Activated naive CD8-positive, alpha-beta T cell treated with anti-CD3 and anti-CD28 coated beads for 36 hours (primary cell): ENCODE results near the gene TAF1A. TPM values are rescaled to one million over a fixed set of nuclear protein-coding genes. Genes with fewer than 3 reads are reported as not detected.

ENCODE experiments used
- DNase-seq: peaks from one replicate; pipeline ENCODE4 v3.0.0; 2021
- H3K27ac Mint-ChIP-seq: one replicate; pipeline ENCODE4 v1.8.0; 2022; ENCODE audit warnings: mild to moderate bottlenecking, moderate library complexity, mixed read lengths
- H3K27me3 Mint-ChIP-seq: one replicate; pipeline ENCODE4 v1.8.0; 2022; ENCODE audit warnings: mild to moderate bottlenecking, mixed read lengths
- H3K36me3 Mint-ChIP-seq: one replicate; pipeline ENCODE4 v1.8.0; 2021; ENCODE audit warnings: mild to moderate bottlenecking, mixed read lengths
- H3K4me1 Mint-ChIP-seq: one replicate; pipeline ENCODE4 v1.8.0; 2021; ENCODE audit warnings: mixed read lengths
- H3K4me3 Mint-ChIP-seq: one replicate; pipeline ENCODE4 v1.8.0; 2022; ENCODE audit warnings: mild to moderate bottlenecking, moderate library complexity, mixed read lengths
- H3K9me3 Mint-ChIP-seq: one replicate; pipeline ENCODE4 v1.8.0; 2022; ENCODE audit warnings: mixed read lengths
- total RNA-seq, 2 experiments: library from RNA; stranded (reverse); gene quantifications; one replicate each; pipeline ENCODE4 v1.2.3, GENCODE V29; 2021

TAF1A gene
- 10 to 100 TPM; 20.3 to 23.1 TPM for total RNA-seq

DNA sequence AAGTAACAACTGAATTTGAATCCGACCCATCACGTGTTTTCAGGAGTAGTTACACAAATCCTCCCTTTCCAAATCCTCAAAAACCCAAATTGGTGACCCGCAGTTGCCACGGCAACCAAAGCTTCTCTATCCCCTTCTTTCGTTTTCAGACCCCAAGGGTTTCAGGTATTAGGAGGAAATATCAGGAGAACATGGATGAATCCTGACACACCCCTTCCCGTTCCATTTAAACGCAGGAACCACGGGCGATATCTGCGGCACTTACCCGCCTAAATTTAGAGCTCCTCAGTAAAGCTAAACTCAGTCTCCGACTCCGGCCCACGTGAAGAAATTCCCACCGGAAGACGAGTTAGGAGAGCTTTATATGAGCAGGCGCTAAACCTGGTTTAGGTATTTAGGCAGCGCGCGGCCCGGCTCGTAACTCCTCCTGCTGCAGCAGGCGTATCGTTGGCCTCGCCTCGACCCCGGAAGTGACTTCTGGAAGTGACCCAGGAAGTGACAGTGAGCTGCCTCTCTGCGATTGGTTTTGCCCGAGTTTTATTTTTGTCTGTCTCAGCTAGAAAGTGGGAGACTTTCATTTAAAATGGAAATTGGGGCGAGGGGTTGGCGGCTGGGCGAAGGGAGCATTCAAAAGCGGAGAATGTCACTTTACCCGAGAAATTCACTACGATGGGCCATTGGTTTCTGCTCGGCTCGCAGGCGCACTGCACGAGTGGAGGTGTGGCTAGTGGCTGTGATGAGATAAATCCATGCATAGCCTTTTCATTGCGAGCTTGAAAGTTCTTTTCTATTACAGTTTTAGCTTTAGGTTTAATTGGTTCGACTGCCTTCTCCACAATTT, at the start of gene TAF1A:
Gene TAF1A (minus strand): TSS at position 472 of the 841 bp plus-strand sequence.
- peak within 1 kb of the TSS; percentile 97 for H3K27ac Mint-ChIP-seq
- no peaks in the 10 kb centered on the region for H3K27me3 Mint-ChIP-seq
- H3K36me3 Mint-ChIP-seq, result peaks cover 23% of the 10 kb centered on the region
- H3K4me1 Mint-ChIP-seq, result peaks cover 40% of the 10 kb centered on the region
- peak within 1 kb of the TSS; percentile 97 for H3K4me3 Mint-ChIP-seq
- H3K9me3 Mint-ChIP-seq, result no peaks in the 10 kb centered on the region
- DNase-seq, result peak; percentile 84

DNA sequence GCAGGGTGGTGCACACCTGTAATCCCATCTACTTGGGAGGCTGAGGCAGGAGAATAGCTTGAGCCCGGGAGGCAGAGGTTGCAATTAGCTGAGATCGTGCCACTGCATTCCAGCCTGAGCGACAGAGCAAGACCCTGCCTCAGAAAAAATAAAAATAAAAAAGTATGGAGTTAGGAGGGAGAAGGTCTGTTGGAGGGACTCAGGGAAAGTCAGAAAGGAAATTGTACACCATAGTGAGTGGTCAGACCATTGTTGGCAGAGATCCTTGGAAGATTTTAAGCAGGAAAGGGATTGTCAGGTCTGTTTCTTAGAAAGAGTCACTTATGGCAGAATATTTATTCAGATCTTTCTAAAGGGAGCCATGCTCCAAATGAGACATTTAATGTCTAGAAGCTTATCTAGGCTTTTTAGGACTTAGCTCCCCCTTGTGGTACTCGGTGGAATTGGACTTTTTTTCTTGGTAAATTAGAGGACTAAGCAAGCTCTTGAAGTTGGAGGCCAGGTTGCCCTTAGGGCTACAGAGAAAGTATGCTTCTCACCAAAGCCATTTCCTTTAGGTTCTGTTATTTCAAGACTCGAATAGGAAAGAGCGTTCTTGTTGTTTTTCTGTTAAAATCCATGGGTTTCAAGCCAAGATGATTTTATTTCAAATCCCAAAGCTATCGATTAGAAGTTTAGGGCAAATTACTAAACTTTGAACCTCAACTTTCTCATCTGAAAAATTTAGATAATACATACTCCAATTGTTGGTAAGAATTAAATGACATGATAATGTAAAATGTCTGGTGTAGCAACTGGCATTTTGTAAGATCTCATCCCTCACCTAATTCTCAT, 44.7 kb upstream of the TAF1A start:
- Mint-ChIP-seq H3K36me3 (peaks cover 19% of the 10 kb centered on the region), H3K4me1 (peaks cover 9% of the 10 kb centered on the region), H3K9me3 (no peaks in the 10 kb centered on the region), H3K4me3 (no peak overlapping the region), H3K27ac (peak overlapping the region; percentile 34), H3K27me3 (no peaks in the 10 kb centered on the region)
- peak; percentile 34 for DNase-seq

DNA sequence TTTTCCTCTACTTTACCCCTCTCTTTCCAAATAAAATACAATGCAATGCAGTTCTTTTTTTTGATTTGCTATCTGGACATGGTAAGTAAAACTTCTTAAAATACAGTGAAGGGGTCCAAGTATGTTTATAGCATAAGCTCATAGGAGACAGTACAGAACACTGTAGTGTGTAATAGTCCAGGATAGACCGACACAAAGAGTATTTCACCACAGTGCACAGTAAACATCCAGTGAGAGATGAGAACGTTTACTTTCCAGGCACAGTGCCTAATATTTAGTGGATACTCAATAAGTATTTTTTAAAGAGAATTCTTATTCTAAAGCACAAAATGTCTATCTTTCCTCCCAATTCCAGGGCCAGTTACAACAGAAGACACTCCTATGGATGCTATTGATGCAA, 43.0 kb upstream of the TAF1A start:
- peaks cover 11% of the 10 kb centered on the region for H3K4me1 Mint-ChIP-seq
- no peak overlapping the region for H3K4me3 Mint-ChIP-seq
- H3K9me3 Mint-ChIP-seq, result no peaks in the 10 kb centered on the region
- DNase-seq, result no peak
- no peak overlapping the region for H3K27ac Mint-ChIP-seq
- no peaks in the 10 kb centered on the region for H3K27me3 Mint-ChIP-seq
- H3K36me3 Mint-ChIP-seq, result peaks cover 26% of the 10 kb centered on the region

DNA sequence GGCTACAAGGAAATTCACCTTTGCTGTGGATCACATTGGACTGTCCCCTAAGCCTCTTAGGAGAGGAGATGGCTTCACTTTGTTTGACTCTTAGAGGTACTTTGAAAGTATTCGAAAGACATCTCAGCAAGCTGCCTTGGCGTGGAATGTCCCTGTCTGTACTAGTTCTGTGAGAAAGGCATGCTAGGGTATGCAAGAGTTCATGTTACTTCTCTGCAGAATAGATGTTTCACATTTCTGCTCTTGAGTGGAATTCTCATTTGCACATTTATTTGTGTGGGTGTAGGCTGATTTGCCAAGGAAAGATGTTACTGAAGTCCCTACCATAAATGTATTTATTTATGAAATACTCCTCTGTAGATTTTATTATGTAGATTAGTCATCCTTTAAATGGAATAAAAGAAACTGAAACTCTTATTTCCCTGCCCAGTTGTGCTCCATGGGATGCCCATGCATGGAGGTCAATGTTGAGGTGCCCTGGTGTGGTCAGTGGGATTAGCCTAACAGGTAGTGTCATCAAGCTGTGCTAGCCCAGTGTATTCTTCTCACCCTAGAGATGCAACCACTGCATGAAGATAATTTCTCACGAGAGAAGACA, 42.0 kb upstream of the TAF1A start:
- DNase-seq, result no peak
- H3K36me3 Mint-ChIP-seq, result peaks cover 23% of the 10 kb centered on the region
- no peak overlapping the region for H3K4me3 Mint-ChIP-seq
- peaks cover 11% of the 10 kb centered on the region for H3K4me1 Mint-ChIP-seq
- no peaks in the 10 kb centered on the region for H3K9me3 Mint-ChIP-seq
- no peak overlapping the region for H3K27ac Mint-ChIP-seq
- H3K27me3 Mint-ChIP-seq, result no peaks in the 10 kb centered on the region

DNA sequence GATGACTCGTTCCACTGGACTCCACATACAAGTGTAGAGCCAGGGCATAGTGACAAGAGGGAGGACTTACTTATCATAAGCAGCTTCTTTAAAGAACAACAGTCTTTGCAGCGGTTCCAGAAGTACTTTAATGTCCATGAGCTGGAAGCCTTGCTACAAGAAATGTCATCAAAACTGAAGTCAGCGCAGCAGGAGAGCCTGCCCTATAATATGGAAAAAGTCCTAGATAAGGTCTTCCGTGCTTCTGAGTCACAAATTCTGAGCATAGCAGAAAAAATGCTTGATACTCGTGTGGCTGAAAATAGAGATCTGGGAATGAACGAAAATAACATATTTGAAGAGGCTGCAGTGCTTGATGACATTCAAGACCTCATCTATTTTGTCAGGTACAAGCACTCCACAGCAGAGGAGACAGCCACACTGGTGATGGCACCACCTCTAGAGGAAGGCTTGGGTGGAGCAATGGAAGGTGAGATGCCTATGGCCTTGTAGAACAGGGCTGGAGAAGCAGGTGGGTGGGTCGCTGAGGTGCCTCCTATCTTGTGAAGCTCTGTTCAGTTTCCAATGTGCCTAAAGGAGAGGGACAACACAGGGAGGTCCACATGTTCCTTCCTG, 40.3 kb upstream of the TAF1A start:
- H3K4me1 Mint-ChIP-seq, result peaks cover 11% of the 10 kb centered on the region
- no peak overlapping the region for H3K4me3 Mint-ChIP-seq
- H3K36me3 Mint-ChIP-seq, result peaks cover 21% of the 10 kb centered on the region
- no peaks in the 10 kb centered on the region for H3K9me3 Mint-ChIP-seq
- DNase-seq, result no peak
- H3K27me3 Mint-ChIP-seq, result no peaks in the 10 kb centered on the region
- no peak overlapping the region for H3K27ac Mint-ChIP-seq

DNA sequence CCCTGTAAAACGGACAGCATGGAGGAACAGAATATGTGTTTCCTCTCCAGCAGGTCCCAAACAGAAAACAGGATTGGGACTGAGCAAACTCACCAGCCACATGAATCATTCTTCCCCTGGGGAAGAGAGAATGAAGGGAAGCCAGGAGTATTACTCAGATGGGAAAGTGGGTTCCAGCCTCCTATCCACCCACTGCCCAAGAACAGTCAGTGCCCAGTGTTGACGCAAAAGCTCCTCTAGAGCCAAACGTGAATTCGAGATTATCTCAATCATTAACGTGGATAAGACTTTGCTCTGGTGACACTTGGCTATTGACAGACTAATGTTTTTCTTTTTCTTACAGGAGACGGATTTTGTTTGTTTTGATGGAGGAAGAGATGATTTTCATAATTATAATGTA, 37.5 kb upstream of the TAF1A start:
- no peaks in the 10 kb centered on the region for H3K27me3 Mint-ChIP-seq
- DNase-seq, result no peak
- no peaks in the 10 kb centered on the region for H3K9me3 Mint-ChIP-seq
- H3K4me1 Mint-ChIP-seq, result peaks cover 4% of the 10 kb centered on the region
- H3K27ac Mint-ChIP-seq, result no peak overlapping the region
- H3K4me3 Mint-ChIP-seq, result no peak overlapping the region
- H3K36me3 Mint-ChIP-seq, result peaks cover 15% of the 10 kb centered on the region

DNA sequence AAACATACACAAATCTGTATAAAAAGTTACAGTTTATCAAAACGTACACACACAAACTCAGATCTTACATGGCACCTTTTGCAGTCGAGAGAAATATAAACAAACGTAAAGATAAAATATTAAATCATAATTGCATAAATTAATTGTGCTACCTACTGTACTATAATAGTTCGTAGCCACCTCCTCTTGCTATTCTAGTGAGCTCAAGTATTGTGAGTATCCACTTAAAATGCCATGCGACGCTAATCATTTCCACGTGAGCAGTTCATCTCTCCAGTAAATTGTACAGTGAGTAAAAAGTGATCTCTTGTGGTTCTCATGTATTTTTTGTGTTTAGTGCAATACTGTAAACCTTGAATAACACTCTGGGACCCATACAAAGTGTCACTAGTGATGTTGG, 34.5 kb upstream of the TAF1A start:
- Mint-ChIP-seq H3K4me1 (peaks cover 24% of the 10 kb centered on the region), H3K27ac (no peak overlapping the region), H3K9me3 (no peaks in the 10 kb centered on the region), H3K4me3 (no peak overlapping the region), H3K36me3 (peaks cover 22% of the 10 kb centered on the region), H3K27me3 (no peaks in the 10 kb centered on the region)
- no peak for DNase-seq

DNA sequence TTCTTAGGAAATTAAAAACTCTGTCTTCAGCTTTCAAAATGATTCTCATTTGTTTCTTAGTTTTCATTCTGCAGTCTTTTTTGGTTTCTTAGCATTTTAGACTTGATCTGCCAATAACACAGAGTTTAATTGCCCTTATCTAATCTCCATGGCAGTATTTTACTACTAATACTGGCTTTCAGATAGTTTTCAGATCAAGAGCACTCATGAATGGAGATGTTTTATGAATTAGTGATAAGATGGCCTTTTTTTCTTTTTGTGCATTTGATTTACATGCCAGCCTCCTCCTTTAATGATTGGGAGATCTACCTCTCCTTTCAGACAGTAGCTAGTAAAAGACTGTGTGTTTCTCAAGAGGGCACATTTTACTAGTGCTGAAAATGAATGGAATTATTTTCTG, 33.7 kb upstream of the TAF1A start:
- Mint-ChIP-seq H3K36me3 (peaks cover 19% of the 10 kb centered on the region), H3K27ac (no peak overlapping the region), H3K4me1 (peaks cover 26% of the 10 kb centered on the region), H3K4me3 (no peak overlapping the region), H3K9me3 (no peaks in the 10 kb centered on the region), H3K27me3 (no peaks in the 10 kb centered on the region)
- DNase-seq, result no peak

DNA sequence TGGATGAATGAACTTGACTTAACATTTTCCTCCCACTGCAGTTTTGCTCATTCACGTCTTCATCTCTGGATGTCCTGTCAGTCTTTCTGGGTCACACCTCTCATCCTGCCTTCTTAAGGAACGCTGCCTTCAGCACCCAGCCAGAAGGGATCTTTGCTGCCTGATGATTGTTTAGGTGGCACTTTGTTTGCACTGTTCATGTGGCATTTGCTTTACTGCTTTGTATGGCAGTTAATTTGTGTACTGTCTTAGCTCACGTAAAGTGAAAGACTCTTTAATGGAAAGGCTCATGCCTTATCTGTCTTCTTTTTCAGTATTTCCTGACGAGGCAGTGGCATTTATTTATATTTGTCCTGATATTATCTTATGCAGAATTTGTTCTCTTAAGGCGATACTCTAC, 33.0 kb upstream of the TAF1A start:
- Mint-ChIP-seq H3K4me3 (no peak overlapping the region), H3K27me3 (no peaks in the 10 kb centered on the region), H3K4me1 (peaks cover 26% of the 10 kb centered on the region), H3K9me3 (no peaks in the 10 kb centered on the region), H3K27ac (no peak overlapping the region), H3K36me3 (peaks cover 15% of the 10 kb centered on the region)
- DNase-seq, result no peak

DNA sequence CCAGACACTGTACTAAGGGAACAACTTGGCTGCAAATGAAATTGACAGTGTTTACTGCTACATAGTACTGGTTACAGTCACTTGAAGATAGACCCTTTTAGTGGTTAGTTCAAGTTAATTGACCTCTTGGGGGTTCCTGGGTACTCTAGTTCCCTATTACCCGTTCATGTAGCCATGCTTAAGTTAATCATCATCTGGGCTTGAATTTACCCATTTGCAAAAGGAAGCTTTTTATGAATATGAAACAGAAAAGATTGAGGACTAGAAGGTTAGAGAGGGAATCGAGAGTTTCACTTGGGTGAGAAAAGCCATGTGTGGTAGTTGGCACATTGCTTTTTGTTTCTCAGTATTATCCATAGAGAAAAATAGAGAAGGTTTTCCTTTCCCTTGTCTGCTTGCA, 30.8 kb upstream of the TAF1A start:
- Mint-ChIP-seq H3K27me3 (peaks cover 6% of the 10 kb centered on the region), H3K36me3 (peaks cover 13% of the 10 kb centered on the region), H3K9me3 (no peaks in the 10 kb centered on the region), H3K27ac (no peak overlapping the region), H3K4me3 (peak overlapping the region; percentile 7), H3K4me1 (peaks cover 35% of the 10 kb centered on the region)
- DNase-seq, result no peak

DNA sequence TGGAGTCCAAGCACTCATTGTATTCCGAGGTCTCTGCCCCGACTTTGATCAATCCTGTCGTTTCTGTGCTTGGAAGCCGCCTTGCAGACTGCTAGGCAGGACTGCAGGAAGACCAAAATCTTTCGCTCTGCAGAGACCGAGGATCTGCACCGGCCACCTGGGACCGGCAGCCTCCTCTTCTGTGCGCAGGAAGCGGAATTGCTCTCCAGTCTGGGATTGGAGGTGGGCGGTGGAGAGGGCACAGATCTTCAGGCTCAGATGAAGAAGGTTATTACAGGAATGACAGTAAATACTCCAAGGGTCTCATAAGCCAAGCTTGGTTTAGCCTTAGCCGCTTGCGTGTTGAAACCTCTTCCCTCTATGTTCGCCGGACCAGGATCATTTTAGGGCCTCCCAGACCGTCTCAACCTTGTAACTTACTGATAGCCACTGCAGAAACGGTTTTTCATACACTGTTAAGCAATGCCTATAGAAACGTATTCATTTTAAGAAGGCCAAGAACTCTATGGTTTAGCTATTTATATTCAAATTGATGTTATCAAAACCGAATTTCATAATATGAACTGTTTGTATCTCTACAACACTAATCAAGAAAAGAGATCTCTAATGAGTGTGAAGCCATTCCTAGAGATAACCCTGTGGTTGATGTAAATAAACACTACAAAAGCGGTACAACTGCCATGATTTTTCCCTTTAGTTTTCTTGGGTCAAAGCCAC, 29.3 kb upstream of the TAF1A start:
- Mint-ChIP-seq H3K27me3 (peaks cover 12% of the 10 kb centered on the region), H3K27ac (peak overlapping the region; percentile 76), H3K36me3 (peaks cover 13% of the 10 kb centered on the region), H3K4me3 (peak overlapping the region; percentile 83), H3K4me1 (peaks cover 35% of the 10 kb centered on the region), H3K9me3 (no peaks in the 10 kb centered on the region)
- no peak for DNase-seq

DNA sequence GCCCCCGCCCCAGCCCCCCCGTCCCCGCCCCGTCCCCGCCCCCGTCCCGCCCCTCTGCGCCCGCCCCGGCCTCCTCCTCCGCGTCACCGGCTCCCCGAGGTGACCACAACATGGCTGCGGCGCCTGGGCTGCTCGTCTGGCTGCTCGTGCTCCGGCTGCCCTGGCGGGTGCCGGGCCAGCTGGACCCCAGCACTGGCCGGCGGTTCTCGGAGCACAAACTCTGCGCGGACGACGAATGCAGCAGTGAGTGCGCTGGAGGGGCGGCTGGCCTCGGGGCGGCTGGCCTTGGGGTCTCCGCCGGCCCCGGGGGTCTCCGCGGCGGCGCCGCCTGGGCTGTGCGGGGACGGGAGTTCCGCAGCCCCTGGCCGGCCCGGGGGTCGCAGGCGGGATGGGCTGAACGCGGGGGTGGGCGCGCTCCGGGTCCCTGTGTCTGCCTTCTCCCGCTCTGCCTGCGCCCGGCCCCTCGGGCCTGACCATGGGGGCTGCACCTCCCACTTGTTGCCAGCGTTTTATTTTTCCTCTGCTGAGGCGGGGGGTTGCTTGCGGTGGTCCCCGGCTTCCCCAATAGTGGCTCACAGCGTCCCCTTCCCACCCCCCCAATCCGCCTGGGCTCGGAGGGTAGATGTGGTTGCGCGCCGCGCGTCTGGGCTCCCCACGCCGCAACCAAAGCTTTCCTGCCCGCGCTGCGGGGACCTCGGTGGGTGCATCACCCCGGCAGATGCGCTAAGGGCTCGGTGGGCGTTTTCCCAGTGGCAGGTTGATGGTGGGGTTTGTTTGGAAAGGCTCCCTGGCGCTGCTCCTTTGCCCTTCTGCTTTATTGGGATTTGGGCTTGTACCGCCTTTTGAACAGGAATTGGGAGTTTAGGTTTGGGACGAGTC, 28.5 kb upstream of the TAF1A start, which contains the start of gene MIA3:
Gene MIA3 (plus strand): TSS at position 97 of the 879 bp plus-strand sequence. CDS start 14 bp downstream, at position 111.
- peaks cover 12% of the 10 kb centered on the region for H3K27me3 Mint-ChIP-seq
- peaks cover 33% of the 10 kb centered on the region for H3K4me1 Mint-ChIP-seq
- no peaks in the 10 kb centered on the region for H3K9me3 Mint-ChIP-seq
- peaks cover 10% of the 10 kb centered on the region for H3K36me3 Mint-ChIP-seq
- peak; percentile 79 for DNase-seq
- H3K4me3 Mint-ChIP-seq, result peak within 1 kb of the TSS; percentile 88
- H3K27ac Mint-ChIP-seq, result peak within 1 kb of the TSS; percentile 89

DNA sequence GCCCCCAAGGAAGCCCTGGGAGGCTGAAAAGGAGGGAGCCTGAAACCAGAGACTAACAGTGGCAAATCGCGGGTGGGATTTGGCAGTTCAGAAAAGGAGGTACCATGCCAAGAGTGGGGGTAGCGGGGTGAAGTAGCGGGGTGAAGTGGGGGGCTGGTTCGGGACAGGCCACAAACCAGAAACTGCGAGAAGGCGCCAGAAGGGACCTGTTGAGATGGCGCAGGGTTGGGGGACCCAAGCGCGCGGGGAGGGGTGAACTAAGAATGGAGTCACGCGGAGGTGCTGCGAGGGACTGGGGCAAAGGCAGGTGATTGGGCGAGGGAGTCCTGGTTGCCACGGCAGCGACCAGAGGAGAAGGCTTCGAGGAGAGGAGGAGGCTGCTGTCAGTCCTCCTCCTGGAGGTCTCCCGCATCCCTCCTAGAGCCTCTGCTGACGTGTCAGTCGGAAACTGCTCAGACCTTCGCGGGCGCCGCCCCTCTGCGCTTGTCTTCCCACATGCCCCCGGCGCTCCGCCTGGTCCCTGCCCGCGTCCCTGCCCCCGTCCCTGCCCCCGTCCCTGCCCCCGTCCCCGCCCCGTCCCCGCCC, 27.7 kb upstream of the TAF1A start:
- Mint-ChIP-seq H3K27me3 (peaks cover 12% of the 10 kb centered on the region), H3K4me3 (peak overlapping the region; percentile 88)

More for the DNA sequence above, 27.7 kb upstream of the TAF1A start:
- peak; percentile 92 for DNase-seq
- Mint-ChIP-seq H3K36me3 (peaks cover 7% of the 10 kb centered on the region), H3K27ac (peak overlapping the region; percentile 89), H3K9me3 (no peaks in the 10 kb centered on the region), H3K4me1 (peaks cover 33% of the 10 kb centered on the region)
